ENCODE results near the gene HS6ST3.
"Not testable (repeated sequence)": the region's sequence is repeated elsewhere in the genome, so short reads cannot be mapped to it uniquely, and the experiment has no call there.

Gene HS6ST3

GRCh38 chr13:96093296-96094006, 3.5 kb downstream of the HS6ST3 start:
- DNase-seq, result no peak

- DNase-seq, result no peak
These were observed 10.7 kb downstream of the HS6ST3 start for GRCh38 chr13:96100457-96101220.

GRCh38 chr13:96104516-96104915, 14.6 kb downstream of the HS6ST3 start:
- DNase-seq, result no peak

GRCh38 chr13:96108072-96108471, 18.2 kb downstream of the HS6ST3 start:
- DNase-seq, result not testable (repeated sequence)

GRCh38 chr13:96109125-96109524, 19.2 kb downstream of the HS6ST3 start:
- DNase-seq, result no peak

GRCh38 chr13:96112936-96113335, 23.0 kb downstream of the HS6ST3 start:
- no peak for DNase-seq

- DNase-seq, result not testable (repeated sequence)
These were observed 25.5 kb downstream of the HS6ST3 start for GRCh38 chr13:96115368-96115767.

- no peak for DNase-seq
These were observed 30.0 kb downstream of the HS6ST3 start for GRCh38 chr13:96119921-96120320.

- no peak for DNase-seq
These were observed 41.0 kb downstream of the HS6ST3 start for GRCh38 chr13:96130818-96131340.

- no peak for DNase-seq
These were observed 51.1 kb downstream of the HS6ST3 start for GRCh38 chr13:96141032-96141431.

GRCh38 chr13:96159725-96160124, 69.8 kb downstream of the HS6ST3 start:
- no peak for DNase-seq

GRCh38 chr13:96161141-96161540, 71.2 kb downstream of the HS6ST3 start:
- DNase-seq, result no peak

GRCh38 chr13:96165840-96166239, 75.9 kb downstream of the HS6ST3 start:
- no peak for DNase-seq

- no peak for DNase-seq
These were observed 82.2 kb downstream of the HS6ST3 start for GRCh38 chr13:96172066-96172465.

GRCh38 chr13:96178759-96179158, 88.9 kb downstream of the HS6ST3 start:
- DNase-seq, result no peak

- no peak for DNase-seq
These were observed 89.4 kb downstream of the HS6ST3 start for GRCh38 chr13:96179309-96179708.

- no peak for DNase-seq
These were observed 92.0 kb downstream of the HS6ST3 start for GRCh38 chr13:96181911-96182310.

- no peak for DNase-seq
These were observed 95.9 kb downstream of the HS6ST3 start for GRCh38 chr13:96185818-96186217.

- no peak for DNase-seq
These were observed 101.5 kb downstream of the HS6ST3 start for GRCh38 chr13:96191367-96191766.

- no peak for DNase-seq
These were observed 103.9 kb downstream of the HS6ST3 start for GRCh38 chr13:96193728-96194310.

- DNase-seq, result no peak
These were observed 108.1 kb downstream of the HS6ST3 start for GRCh38 chr13:96198038-96198437.

GRCh38 chr13:96199315-96199714, 109.4 kb downstream of the HS6ST3 start:
- no peak for DNase-seq

- no peak for DNase-seq
These were observed 110.9 kb downstream of the HS6ST3 start for GRCh38 chr13:96200810-96201209.

- DNase-seq, result no peak
These were observed 112.4 kb downstream of the HS6ST3 start for GRCh38 chr13:96202315-96202714.
